GM18507 (cell line): ENCODE results near the gene CTSD.

Experiments
- DNase-seq: peaks from one replicate; pipeline ENCODE4 v3.0.0; 2011; ENCODE audit warnings: low read depth; ENCODE audit not compliant: insufficient read length; ENCODE audit errors: extremely low spot score
- FAIRE-seq: peaks from 2 replicates; lab custom pipeline; 2011; peaks lifted over from hg19 to GRCh38; lab: Jason Lieb, UNC

Gene CTSD

GRCh38 chr11:1783725-1784529, 20.2 kb upstream of the CTSD start:
- DNase-seq (no peak), FAIRE-seq (no peak)

- DNase-seq, result no peak
- no peak for FAIRE-seq
These were observed 19.4 kb upstream of the CTSD start for GRCh38 chr11:1782831-1783724.

GRCh38 chr11:1782031-1782590, 18.4 kb upstream of the CTSD start:
- FAIRE-seq (no peak), DNase-seq (no peak)

GRCh38 chr11:1781593-1781975, 17.9 kb upstream of the CTSD start:
- FAIRE-seq, result no peak
- DNase-seq, result no peak

GRCh38 chr11:1780700-1781592, 17.2 kb upstream of the CTSD start:
- FAIRE-seq, result no peak
- DNase-seq, result no peak

GRCh38 chr11:1779806-1780699, 16.3 kb upstream of the CTSD start:
- no peak for FAIRE-seq
- DNase-seq, result no peak

- no peak for DNase-seq
- no peak for FAIRE-seq
These were observed 15.5 kb upstream of the CTSD start for GRCh38 chr11:1779034-1779805.

- no peak for FAIRE-seq
- DNase-seq, result no peak
These were observed 14.6 kb upstream of the CTSD start for GRCh38 chr11:1778141-1778911.

- DNase-seq (no peak), FAIRE-seq (no peak)
These were observed 14.0 kb upstream of the CTSD start for GRCh38 chr11:1777737-1778136.

GRCh38 chr11:1776944-1777715, 13.4 kb upstream of the CTSD start:
- DNase-seq, result no peak
- no peak for FAIRE-seq

GRCh38 chr11:1776331-1776851, 12.7 kb upstream of the CTSD start:
- FAIRE-seq (no peak), DNase-seq (no peak)

GRCh38 chr11:1774886-1775285, 11.2 kb upstream of the CTSD start:
- DNase-seq, result no peak
- FAIRE-seq, result no peak

GRCh38 chr11:1773994-1774550, 10.3 kb upstream of the CTSD start:
- DNase-seq, result no peak
- FAIRE-seq, result no peak

- FAIRE-seq (no peak), DNase-seq (no peak)
These were observed 9.6 kb upstream of the CTSD start for GRCh38 chr11:1773131-1773993.
